GM12875 (cell line): ENCODE data around the gene MAN2B2.

ENCODE experiments used
- H3K4me3 ChIP-seq: one replicate; pipeline ENCODE4 v1.5.1; 2011; ENCODE audit warnings: low read depth, low read length, control low read depth
- CTCF ChIP-seq: IDR thresholded peaks from 2 replicates; pipeline ENCODE4 v1.5.1; 2011; ENCODE audit warnings: low read depth, mild to moderate bottlenecking, control low read depth, inconsistent platforms, low read length, moderate library complexity, borderline replicate concordance; ENCODE audit not compliant: insufficient read depth

The MAN2B2 gene

DNA sequence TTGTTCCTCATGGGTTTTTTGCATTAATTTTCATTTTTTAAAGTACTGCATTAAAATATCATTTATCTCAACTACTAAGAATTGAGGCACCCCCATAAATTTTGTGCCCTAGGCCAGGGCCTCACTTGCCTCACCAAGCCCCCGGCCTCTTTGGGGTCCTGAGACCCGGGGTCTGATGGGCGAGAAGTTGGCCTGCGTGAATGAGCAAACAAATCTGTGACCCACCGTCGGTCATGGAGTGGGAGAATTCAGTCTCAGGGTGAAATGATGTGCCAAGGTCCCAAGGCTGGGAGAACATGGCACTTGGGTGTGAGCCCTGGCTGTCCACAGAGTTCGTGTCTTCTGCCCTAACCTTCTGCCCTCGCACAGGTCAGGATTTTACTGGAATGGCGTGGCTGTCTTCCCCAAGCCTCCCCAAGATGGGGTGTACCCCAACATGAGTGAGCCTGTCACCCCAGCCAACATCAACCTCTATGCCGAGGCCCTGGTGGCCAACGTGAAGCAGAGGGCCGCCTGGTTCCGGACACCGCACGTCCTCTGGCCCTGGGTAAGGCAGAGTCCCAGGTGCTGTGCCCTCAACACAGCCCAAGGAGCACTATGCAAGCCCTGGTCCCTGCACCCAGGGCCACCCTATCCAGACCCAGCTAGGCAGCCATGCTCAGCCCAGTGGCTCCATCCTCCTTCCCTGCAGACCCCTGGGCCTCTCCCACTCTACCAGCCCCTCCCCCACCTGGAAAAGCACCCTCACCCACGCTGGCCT, 18.0 kb downstream of the MAN2B2 start:
- TF ChIP-seq CTCF, result no peak
- no peak overlapping the region for H3K4me3 ChIP-seq

DNA sequence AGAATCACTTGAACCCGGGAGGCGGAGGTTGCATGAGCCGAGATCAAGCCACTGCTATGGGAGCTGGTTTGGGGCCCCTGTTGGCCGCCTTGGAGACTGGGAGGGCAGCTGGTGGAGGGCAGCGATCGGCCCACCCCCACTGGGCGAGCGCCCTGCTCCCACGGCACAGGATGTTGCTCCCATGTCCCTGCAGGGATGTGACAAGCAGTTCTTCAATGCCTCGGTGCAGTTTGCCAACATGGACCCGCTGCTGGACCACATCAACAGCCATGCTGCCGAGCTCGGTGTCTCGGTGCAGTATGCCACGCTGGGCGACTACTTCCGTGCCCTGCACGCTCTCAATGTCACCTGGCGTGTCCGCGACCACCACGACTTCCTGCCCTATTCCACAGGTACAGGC, 19.4 kb downstream of the MAN2B2 start:
- no peak for TF ChIP-seq CTCF
- no peak overlapping the region for H3K4me3 ChIP-seq

DNA sequence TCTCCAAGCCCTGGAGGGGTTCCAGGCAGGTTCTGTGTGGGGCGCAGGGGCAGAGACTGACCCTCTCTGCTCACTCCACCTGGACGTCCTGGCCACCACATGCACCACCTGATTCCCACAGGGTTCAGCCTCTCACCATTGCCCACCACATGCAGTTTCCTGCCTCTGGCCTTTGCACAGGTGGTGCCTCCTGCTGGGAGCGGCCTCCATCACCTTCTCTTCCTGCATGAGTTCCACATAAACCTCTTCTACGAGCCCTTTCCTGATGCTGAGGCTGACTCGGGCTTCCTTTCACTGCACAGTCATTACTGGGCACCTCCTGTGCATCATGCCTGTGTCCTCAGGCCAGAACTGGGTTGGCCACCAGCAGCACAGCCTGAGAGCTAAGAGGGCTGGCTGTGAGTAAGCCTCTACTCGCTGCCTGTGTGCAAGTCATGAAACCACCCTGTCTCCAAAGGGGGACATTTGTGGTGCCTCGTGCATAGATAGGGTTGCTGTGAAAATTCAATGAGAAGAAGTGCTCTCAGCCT, 19.9 kb downstream of the MAN2B2 start:
- H3K4me3 ChIP-seq, result no peak overlapping the region
- no peak for TF ChIP-seq CTCF

DNA sequence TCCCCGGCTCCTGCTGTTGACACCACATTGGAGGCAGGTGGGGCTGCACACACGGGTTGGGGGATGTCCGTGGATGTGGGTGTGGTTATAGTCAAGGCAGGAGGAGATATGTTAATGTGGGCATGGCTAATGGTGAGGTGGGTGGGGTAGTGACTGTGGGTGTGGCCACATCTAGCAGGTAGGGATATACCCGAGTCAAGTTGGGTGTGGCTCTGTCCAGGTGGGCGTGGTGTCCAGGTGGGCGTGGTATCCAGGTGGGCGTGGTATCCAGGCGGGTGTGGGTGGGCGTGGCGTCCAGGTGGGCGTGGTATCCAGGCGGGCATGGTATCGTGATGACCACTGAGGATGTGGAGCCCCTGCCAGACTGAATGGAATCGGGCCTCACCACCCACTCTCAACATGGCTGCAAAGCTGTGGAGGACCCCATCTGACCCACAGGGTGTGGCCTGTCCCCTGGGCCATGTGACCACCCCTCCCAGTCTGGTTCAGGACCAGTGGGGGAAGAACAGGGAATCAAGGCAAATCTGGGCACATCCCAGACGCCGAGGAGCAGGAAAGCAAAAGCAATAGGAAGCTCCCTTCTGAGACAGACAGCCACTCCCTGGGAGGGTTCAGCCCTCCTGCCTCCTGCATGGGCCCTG, 21.0 kb downstream of the MAN2B2 start:
- no peak for TF ChIP-seq CTCF

GRCh38 chr4:6596948-6597347, 22.0 kb downstream of the MAN2B2 start:
- H3K4me3 ChIP-seq, result no peak overlapping the region
- TF ChIP-seq CTCF, result no peak

More for the DNA sequence above, 21.0 kb downstream of the MAN2B2 start:
- no peak overlapping the region for H3K4me3 ChIP-seq

- H3K4me3 ChIP-seq, result no peak overlapping the region
- TF ChIP-seq CTCF, result no peak
These were observed 23.1 kb downstream of the MAN2B2 start for GRCh38 chr4:6598127-6598526.

- no peak overlapping the region for H3K4me3 ChIP-seq
- TF ChIP-seq CTCF, result no peak
These were observed 23.7 kb downstream of the MAN2B2 start for GRCh38 chr4:6598641-6599040.
